HEK293 (cell line): Measurements from ENCODE around the gene LCORL.

Source experiments
- OSR2 ChIP-seq: fragments of 450-650 bp; formaldehyde crosslinking; IDR thresholded peaks from 2 replicates; pipeline ENCODE4 v1.5.1; 2016; ENCODE audit warnings: missing biosample characterization, missing genetic modification characterization
- PRDM2 ChIP-seq: fragments of 450-650 bp; formaldehyde crosslinking; IDR thresholded peaks from 2 replicates; pipeline ENCODE4 v1.5.1; 2016; ENCODE audit warnings: missing biosample characterization, missing genetic modification characterization, borderline replicate concordance
- RBAK ChIP-seq: fragments of 450-650 bp; formaldehyde crosslinking; IDR thresholded peaks from 2 replicates; pipeline ENCODE4 v1.5.1; 2016; ENCODE audit warnings: missing biosample characterization, missing genetic modification characterization
- REPIN1 ChIP-seq: fragments of 450-650 bp; formaldehyde crosslinking; IDR thresholded peaks from 2 replicates; pipeline ENCODE4 v1.5.1; 2017; ENCODE audit warnings: missing biosample characterization, missing genetic modification characterization, low read depth
- TRIM28 ChIP-seq: IDR thresholded peaks from 2 replicates; pipeline ENCODE4 v1.6.1; 2011; ENCODE audit warnings: low read length, control low read depth, borderline replicate concordance
- YY1 ChIP-seq: fragments of 450-650 bp; formaldehyde crosslinking; IDR thresholded peaks from 2 replicates; pipeline ENCODE4 v1.5.1; 2018; ENCODE audit warnings: missing biosample characterization, missing genetic modification characterization
- ZBTB20 ChIP-seq: fragments of 450-650 bp; formaldehyde crosslinking; IDR thresholded peaks from 2 replicates; pipeline ENCODE4 v1.5.1; 2016; ENCODE audit warnings: missing biosample characterization, missing genetic modification characterization
- ZBTB26 ChIP-seq: fragments of 450-650 bp; formaldehyde crosslinking; optimal IDR thresholded peaks from 2 replicates; pipeline ENCODE3; 2016; ENCODE audit warnings: missing biosample characterization, mild to moderate bottlenecking, missing genetic modification characterization
- ZBTB6 ChIP-seq: fragments of 450-650 bp; formaldehyde crosslinking; IDR thresholded peaks from 2 replicates; pipeline ENCODE4 v1.5.1; 2017; ENCODE audit warnings: missing biosample characterization, missing genetic modification characterization
- ZFHX2 ChIP-seq: fragments of 450-650 bp; formaldehyde crosslinking; conservative IDR thresholded peaks from 2 replicates; pipeline ENCODE4 v1.5.1; 2016; ENCODE audit warnings: missing biosample characterization, missing genetic modification characterization
- ZFP41 ChIP-seq: fragments of 450-650 bp; formaldehyde crosslinking; IDR thresholded peaks from 2 replicates; pipeline ENCODE4 v1.5.1; 2016; ENCODE audit warnings: missing biosample characterization, missing genetic modification characterization, borderline replicate concordance
- ZFP69B ChIP-seq: fragments of 450-650 bp; formaldehyde crosslinking; IDR thresholded peaks from 2 replicates; pipeline ENCODE4 v1.5.1; 2016; ENCODE audit warnings: missing biosample characterization, missing genetic modification characterization
- ZNF2 ChIP-seq: fragments of 450-650 bp; formaldehyde crosslinking; IDR thresholded peaks from 2 replicates; pipeline ENCODE4 v1.5.1; 2016; ENCODE audit warnings: missing biosample characterization, missing genetic modification characterization
- ZNF292 ChIP-seq: fragments of 450-650 bp; formaldehyde crosslinking; IDR thresholded peaks from 2 replicates; pipeline ENCODE4 v1.5.1; 2016; ENCODE audit warnings: low read depth, missing biosample characterization, missing genetic modification characterization, borderline replicate concordance
- ZNF335 ChIP-seq: fragments of 450-650 bp; formaldehyde crosslinking; conservative IDR thresholded peaks from 2 replicates; pipeline ENCODE4 v1.5.1; 2016; ENCODE audit warnings: missing biosample characterization, missing genetic modification characterization
- ZNF341 ChIP-seq: fragments of 450-650 bp; formaldehyde crosslinking; IDR thresholded peaks from 2 replicates; pipeline ENCODE4; 2016; ENCODE audit warnings: low read depth, missing biosample characterization, missing genetic modification characterization
- ZNF398 ChIP-seq: fragments of 450-650 bp; formaldehyde crosslinking; IDR thresholded peaks from 2 replicates; pipeline ENCODE4 v1.5.1; 2017; ENCODE audit warnings: missing biosample characterization, missing genetic modification characterization
- ZNF433 ChIP-seq: fragments of 450-650 bp; formaldehyde crosslinking; IDR thresholded peaks from 2 replicates; pipeline ENCODE4 v1.5.1; 2016; ENCODE audit warnings: missing biosample characterization, missing genetic modification characterization, low read depth
- ZNF48 ChIP-seq: fragments of 450-650 bp; formaldehyde crosslinking; IDR thresholded peaks from 2 replicates; pipeline ENCODE4 v1.5.1; 2016; ENCODE audit warnings: missing biosample characterization, missing genetic modification characterization
- ZNF518A ChIP-seq: fragments of 450-650 bp; formaldehyde crosslinking; conservative IDR thresholded peaks from 2 replicates; pipeline ENCODE4 v1.5.1; 2016; ENCODE audit warnings: low read depth, missing biosample characterization, missing genetic modification characterization
- ZNF629 ChIP-seq: fragments of 450-650 bp; formaldehyde crosslinking; IDR thresholded peaks from 2 replicates; pipeline ENCODE4 v1.5.1; 2017; ENCODE audit warnings: missing biosample characterization, missing genetic modification characterization
- ZNF76 ChIP-seq: fragments of 450-650 bp; formaldehyde crosslinking; IDR thresholded peaks from 2 replicates; pipeline ENCODE4; 2016; ENCODE audit warnings: low read depth, missing biosample characterization, missing genetic modification characterization, borderline replicate concordance
- ZNF792 ChIP-seq: fragments of 450-650 bp; formaldehyde crosslinking; IDR thresholded peaks from 2 replicates; pipeline ENCODE4 v1.5.1; 2016; ENCODE audit warnings: missing biosample characterization, missing genetic modification characterization
- ZSCAN16 ChIP-seq: fragments of 450-650 bp; formaldehyde crosslinking; IDR thresholded peaks from 2 replicates; pipeline ENCODE4 v1.5.1; 2016; ENCODE audit warnings: missing biosample characterization, missing genetic modification characterization

LCORL gene

GRCh38 chr4:18021720-18022571, at the start of gene LCORL (continued):
- TF ChIP-seq TRIM28: 0 out of 2 replicates have a peak, but pooled peaks have one; percentile 58
- peak; percentile 91 for TF ChIP-seq ZBTB26
- TF ChIP-seq OSR2: no peak
- no peak for TF ChIP-seq ZNF292 (tag by site-specific recombination)
- TF ChIP-seq ZNF629 (tag by site-specific recombination): peak; percentile 41; the same call in 1 of the 2 replicates
- TF ChIP-seq ZNF792 (tag by site-specific recombination): no peak
- TF ChIP-seq ZBTB6 (tag by site-specific recombination): 0 out of 2 replicates have a peak, but pooled peaks have one; percentile 9
- TF ChIP-seq ZNF335 (tag by site-specific recombination): peak; percentile 70
- TF ChIP-seq ZFHX2 (tag by site-specific recombination): peak; percentile 71; the same call in 1 of the 2 replicates
- peak; percentile 78 for TF ChIP-seq ZNF2 (tag by site-specific recombination)
- no peak for TF ChIP-seq YY1 (tag by site-specific recombination)
- TF ChIP-seq ZNF518A (tag by site-specific recombination): no peak
- TF ChIP-seq ZNF48 (tag by site-specific recombination): no peak
- no peak for TF ChIP-seq ZNF433 (tag by site-specific recombination)
- peak; percentile 96 for TF ChIP-seq ZNF76 (tag by site-specific recombination)
- TF ChIP-seq ZBTB20 (tag by site-specific recombination): peak; percentile 89
- TF ChIP-seq ZSCAN16 (tag by site-specific recombination): no peak
- no peak for TF ChIP-seq REPIN1 (tag by site-specific recombination)
- peak; percentile 64 for TF ChIP-seq ZNF341 (tag by site-specific recombination)
- TF ChIP-seq ZFP41 (tag by site-specific recombination): no peak
- no peak for TF ChIP-seq PRDM2 (tag by site-specific recombination)
- peak; percentile 95 for TF ChIP-seq ZNF398 (tag by site-specific recombination)
- no peak for TF ChIP-seq RBAK (tag by site-specific recombination)
- no peak for TF ChIP-seq ZFP69B
